Fibroblast of skin of abdomen (primary cell): Measurements from ENCODE around the gene APBB1.

Experiments used
- DNase-seq: peaks from one replicate; pipeline ENCODE4 v3.0.0-alpha.2; 2013

Gene APBB1

GRCh38 chr11:6391537-6392134 lies 27.3 kb downstream of the APBB1 start:
- DNase-seq = no peak

GRCh38 chr11:6390718-6391469 lies 28.0 kb downstream of the APBB1 start:
- DNase-seq = no peak

GRCh38 chr11:6389905-6390717 lies 28.8 kb downstream of the APBB1 start, which contains the start of gene SMPD1:
TSS of gene SMPD1 (plus strand) at chr11:6390474. CDS start at chr11:6390599, 125 bp downstream.
- peak; percentile 84 for DNase-seq

- no peak for DNase-seq
Measured at GRCh38 chr11:6388748-6389147, 30.1 kb downstream of the APBB1 start.

- no peak for DNase-seq
Measured at GRCh38 chr11:6387811-6388599, 30.9 kb downstream of the APBB1 start.

- no peak for DNase-seq
Measured at GRCh38 chr11:6385046-6385777, 33.7 kb downstream of the APBB1 start.

GRCh38 chr11:6378640-6378989 lies 40.3 kb downstream of the APBB1 start:
- no peak for DNase-seq

GRCh38 chr11:6377902-6378639 lies 40.8 kb downstream of the APBB1 start:
- no peak for DNase-seq

GRCh38 chr11:6371825-6372224 lies 47.1 kb downstream of the APBB1 start:
- no peak for DNase-seq

GRCh38 chr11:6365659-6366058 lies 53.2 kb downstream of the APBB1 start:
- no peak for DNase-seq

- peak; percentile 72 for DNase-seq
Measured at GRCh38 chr11:6362873-6363678, 55.8 kb downstream of the APBB1 start.

- no peak for DNase-seq
Measured at GRCh38 chr11:6362185-6362872, 56.6 kb downstream of the APBB1 start.

GRCh38 chr11:6360183-6360582 lies 58.7 kb downstream of the APBB1 start:
- no peak for DNase-seq

- DNase-seq = peak; percentile 71
Measured at GRCh38 chr11:6357222-6357621, 61.7 kb downstream of the APBB1 start.

- no peak for DNase-seq
Measured at GRCh38 chr11:6356503-6357055, 62.3 kb downstream of the APBB1 start.

GRCh38 chr11:6354651-6355485 lies 64.0 kb downstream of the APBB1 start:
- no peak for DNase-seq

GRCh38 chr11:6353367-6353987 lies 65.4 kb downstream of the APBB1 start:
- peak; percentile 25 for DNase-seq
